Vagina (tissue), 2 donors: ENCODE results near the gene CCDC13. TPM values are rescaled to one million over a fixed set of nuclear protein-coding genes. Genes with fewer than 3 reads are reported as not detected.
"Not testable (repeated sequence)": the region's sequence is repeated elsewhere in the genome, so short reads cannot be mapped to it uniquely, and the experiment has no call there.

ENCODE experiments used
- DNase-seq, 2 donors: peaks; one replicate each; pipeline ENCODE4 v3.0.0-alpha.2; 2017; ENCODE audit errors: extremely low spot score in 2 of 2
- H3K27ac ChIP-seq: fragments of 200-600 bp; sonication (generic); one replicate; pipeline ENCODE4 v1.5.1; 2019
- H3K27me3 ChIP-seq: fragments of 200-600 bp; sonication (generic); one replicate; pipeline ENCODE4 v1.5.1; 2019
- H3K36me3 ChIP-seq, 2 donors: fragments of 200-600 bp; sonication (generic); one replicate each; pipeline ENCODE4 v1.5.1; 2017 to 2019
- H3K4me1 ChIP-seq: fragments of 200-600 bp; sonication (generic); one replicate; pipeline ENCODE4 v1.5.1; 2019
- H3K4me3 ChIP-seq, 2 donors: fragments of 200-600 bp; sonication (generic); 1 replicate in 1 of 2; 2 replicates in 1 of 2; pipeline ENCODE4 v1.5.1; 2016 to 2019
- H3K9me3 ChIP-seq: fragments of 200-600 bp; sonication (generic); one replicate; pipeline ENCODE4 v1.5.1; 2019
- POLR2A ChIP-seq, 2 donors: fragments of 450-650 bp; IDR thresholded peaks; one replicate each; pipeline ENCODE4 v1.6.1; 2017; ENCODE audit warnings: antibody characterized with exemption in 2 of 2, mild to moderate bottlenecking in 2 of 2, moderate library complexity in 2 of 2
- POLR2AphosphoS5 ChIP-seq, 2 donors: sonication (generic); formaldehyde crosslinking; IDR thresholded peaks; one replicate each; pipeline ENCODE4 v1.9.0; 2017; ENCODE audit warnings: antibody characterized with exemption in 2 of 2, mild to moderate bottlenecking in 2 of 2, low read depth in 1 of 2; ENCODE audit not compliant: insufficient read depth in 1 of 2
- intact Hi-C: fragments of 100-400 bp; cut with DNase I; formaldehyde crosslinking; loops from one replicate; pipeline ENCODE4 v1.15.1; 2023
- total RNA-seq: library from RNA; depleted of rRNA; stranded (reverse); fragments of >200 nt; gene quantifications from one replicate; pipeline ENCODE4 v1.2.3, GENCODE V29; 2016
- TF ChIP-seq, protein P1 (sequence below), 3 experiments: fragments of 450-650 bp in 2 of 3; fragments of 200-600 bp in 1 of 3; sonication (generic) in 1 of 3; IDR thresholded peaks; one replicate each; pipeline ENCODE4 v1.5.1; 2017 to 2019; ENCODE audit warnings: antibody characterized with exemption in 3 of 3, mild to moderate bottlenecking in 2 of 3, moderate library complexity in 2 of 3

The CCDC13 gene
- total RNA-seq, 1 donor from 2014 or later = 1.2 TPM

DNA sequence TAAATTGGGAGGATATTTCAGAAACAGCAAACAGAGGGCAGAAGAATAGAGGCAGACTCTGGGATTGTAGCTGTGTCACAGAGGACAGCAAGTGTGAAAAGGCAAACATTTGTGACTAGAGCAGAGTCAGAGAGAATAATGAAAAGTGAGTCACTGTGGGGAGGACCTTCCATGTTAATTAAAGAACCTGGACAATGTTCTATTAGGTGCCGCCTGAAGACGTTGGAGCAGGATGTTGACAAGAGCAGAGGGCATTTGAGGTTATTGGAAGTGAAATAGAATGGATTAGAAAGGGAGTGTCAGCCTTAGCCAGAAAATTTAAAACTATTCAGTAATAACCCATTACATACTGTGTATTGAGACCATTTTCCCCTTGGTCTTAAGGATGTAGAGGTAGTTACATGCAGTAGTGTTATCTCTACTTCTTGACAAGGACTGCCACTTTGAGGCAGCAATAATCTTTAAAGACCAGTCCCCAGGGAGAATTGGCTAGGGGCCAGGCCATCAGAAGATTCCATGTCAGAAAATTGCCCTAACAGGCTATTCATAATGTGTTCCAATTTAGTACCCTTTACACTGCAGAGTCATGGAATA, 42.0 kb upstream of the CCDC13 start:
- Histone ChIP-seq H3K4me3 (no peak overlapping the region), H3K27me3 (no peaks in the 10 kb centered on the region), H3K27ac (no peak overlapping the region), H3K36me3 (no peaks in the 10 kb centered on the region), H3K4me1 (peaks cover 11% of the 10 kb centered on the region), H3K9me3 (no peaks in the 10 kb centered on the region)
- TF ChIP-seq, protein P1, sequence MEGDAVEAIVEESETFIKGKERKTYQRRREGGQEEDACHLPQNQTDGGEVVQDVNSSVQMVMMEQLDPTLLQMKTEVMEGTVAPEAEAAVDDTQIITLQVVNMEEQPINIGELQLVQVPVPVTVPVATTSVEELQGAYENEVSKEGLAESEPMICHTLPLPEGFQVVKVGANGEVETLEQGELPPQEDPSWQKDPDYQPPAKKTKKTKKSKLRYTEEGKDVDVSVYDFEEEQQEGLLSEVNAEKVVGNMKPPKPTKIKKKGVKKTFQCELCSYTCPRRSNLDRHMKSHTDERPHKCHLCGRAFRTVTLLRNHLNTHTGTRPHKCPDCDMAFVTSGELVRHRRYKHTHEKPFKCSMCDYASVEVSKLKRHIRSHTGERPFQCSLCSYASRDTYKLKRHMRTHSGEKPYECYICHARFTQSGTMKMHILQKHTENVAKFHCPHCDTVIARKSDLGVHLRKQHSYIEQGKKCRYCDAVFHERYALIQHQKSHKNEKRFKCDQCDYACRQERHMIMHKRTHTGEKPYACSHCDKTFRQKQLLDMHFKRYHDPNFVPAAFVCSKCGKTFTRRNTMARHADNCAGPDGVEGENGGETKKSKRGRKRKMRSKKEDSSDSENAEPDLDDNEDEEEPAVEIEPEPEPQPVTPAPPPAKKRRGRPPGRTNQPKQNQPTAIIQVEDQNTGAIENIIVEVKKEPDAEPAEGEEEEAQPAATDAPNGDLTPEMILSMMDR (IDR thresholded peaks at IDR 0.05) = no peak
- peak in 1 of 2 donors; percentile 36 for TF ChIP-seq POLR2AphosphoS5 (IDR thresholded peaks at IDR 0.05; ENCODE audit: insufficient read depth in 1 of 2, low read depth in 1 of 2)
- no peak for TF ChIP-seq POLR2A (IDR thresholded peaks at IDR 0.05)
- no peak for DNase-seq
- intact Hi-C loops = no loop called here

DNA sequence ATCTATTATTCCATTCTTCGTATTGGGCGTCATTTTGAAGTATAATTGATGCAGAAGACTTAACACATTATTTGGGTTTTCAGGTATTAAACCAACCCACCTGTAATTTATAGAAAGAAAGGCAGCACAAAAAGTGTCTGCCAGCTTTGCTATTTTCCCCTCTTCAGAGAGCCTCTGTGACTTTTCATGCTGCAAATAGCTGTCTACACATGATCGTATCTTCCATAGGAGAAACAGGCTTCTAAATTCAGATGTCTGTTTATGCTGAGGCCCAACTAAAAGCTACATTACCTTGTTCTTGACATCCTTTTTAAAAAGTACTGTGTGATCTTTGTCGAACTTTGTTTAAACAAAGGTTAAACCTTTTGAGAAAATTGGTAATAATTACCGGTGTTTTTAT, 41.2 kb upstream of the CCDC13 start:
- no peak overlapping the region for H3K4me3 ChIP-seq
- no peaks in the 10 kb centered on the region for H3K9me3 ChIP-seq
- DNase-seq = no peak
- no peaks in the 10 kb centered on the region for H3K36me3 ChIP-seq
- no peaks in the 10 kb centered on the region for H3K27me3 ChIP-seq
- TF ChIP-seq, protein P1 (IDR thresholded peaks at IDR 0.05) = no peak
- TF ChIP-seq POLR2AphosphoS5 (IDR thresholded peaks at IDR 0.05; ENCODE audit: insufficient read depth in 1 of 2, low read depth in 1 of 2) (no peak), POLR2A (IDR thresholded peaks at IDR 0.05) (no peak)
- no peak overlapping the region for H3K27ac ChIP-seq
- intact Hi-C loops = no loop called here
- H3K4me1 ChIP-seq = peaks cover 5% of the 10 kb centered on the region

- H3K27me3 ChIP-seq, DNase-seq, H3K4me3 ChIP-seq, H3K36me3 ChIP-seq, H3K9me3 ChIP-seq, H3K27ac ChIP-seq, intact Hi-C loops, H3K4me1 ChIP-seq: not testable (repeated sequence)
Measured at GRCh38 chr3:42811118-42811883, 38.2 kb upstream of the CCDC13 start.

GRCh38 chr3:42810706-42811105, 37.7 kb upstream of the CCDC13 start:
- H3K27me3 ChIP-seq, H3K9me3 ChIP-seq, H3K36me3 ChIP-seq, DNase-seq, H3K27ac ChIP-seq, intact Hi-C loops, H3K4me1 ChIP-seq, H3K4me3 ChIP-seq: not testable (repeated sequence)

- Histone ChIP-seq H3K27ac (no peak within 1 kb of the TSS), H3K27me3 (no peaks in the 10 kb centered on the region), H3K9me3 (no peaks in the 10 kb centered on the region), H3K36me3 (no peaks in the 10 kb centered on the region), H3K4me3 (no peak within 1 kb of the TSS), H3K4me1 (peaks cover 6% of the 10 kb centered on the region)
- intact Hi-C loops = no loop called here
- TF ChIP-seq POLR2AphosphoS5 (IDR thresholded peaks at IDR 0.05; ENCODE audit: insufficient read depth in 1 of 2, low read depth in 1 of 2) (no peak), POLR2A (IDR thresholded peaks at IDR 0.05) (no peak)
- TF ChIP-seq, protein P1 (IDR thresholded peaks at IDR 0.05) = no peak
- no peak for DNase-seq
Measured at GRCh38 chr3:42809202-42809601, 36.1 kb upstream of the CCDC13 start, which contains the start of gene ACKR2. Gene ACKR2, plus strand, starts transcription at chr3:42809445. Its CDS starts 55,058 bp downstream, at chr3:42864503.

- no peaks in the 10 kb centered on the region for H3K9me3 ChIP-seq
- no peak overlapping the region for H3K4me3 ChIP-seq
- H3K27me3 ChIP-seq = no peaks in the 10 kb centered on the region
- H3K36me3 ChIP-seq = no peaks in the 10 kb centered on the region
- H3K4me1 ChIP-seq = peaks cover 11% of the 10 kb centered on the region
- TF ChIP-seq POLR2AphosphoS5 (IDR thresholded peaks at IDR 0.05; ENCODE audit: insufficient read depth in 1 of 2, low read depth in 1 of 2) (no peak), POLR2A (IDR thresholded peaks at IDR 0.05) (no peak)
- TF ChIP-seq, protein P1 (IDR thresholded peaks at IDR 0.05) = no peak
- DNase-seq = no peak
- intact Hi-C loops = no loop called here
- H3K27ac ChIP-seq = no peak overlapping the region
Measured at GRCh38 chr3:42807929-42808328, 34.9 kb upstream of the CCDC13 start.
